GM18517 (cell line): ENCODE measurements around the gene CPB2.

Source experiments
- ATAC-seq: cut with Tn5 transposase; IDR thresholded peaks from one replicate; pipeline ENCODE4 v1.9.1; 2021; ENCODE audit warnings: mild to moderate bottlenecking, moderate library complexity; ENCODE audit not compliant: unreplicated experiment

The CPB2 gene

DNA sequence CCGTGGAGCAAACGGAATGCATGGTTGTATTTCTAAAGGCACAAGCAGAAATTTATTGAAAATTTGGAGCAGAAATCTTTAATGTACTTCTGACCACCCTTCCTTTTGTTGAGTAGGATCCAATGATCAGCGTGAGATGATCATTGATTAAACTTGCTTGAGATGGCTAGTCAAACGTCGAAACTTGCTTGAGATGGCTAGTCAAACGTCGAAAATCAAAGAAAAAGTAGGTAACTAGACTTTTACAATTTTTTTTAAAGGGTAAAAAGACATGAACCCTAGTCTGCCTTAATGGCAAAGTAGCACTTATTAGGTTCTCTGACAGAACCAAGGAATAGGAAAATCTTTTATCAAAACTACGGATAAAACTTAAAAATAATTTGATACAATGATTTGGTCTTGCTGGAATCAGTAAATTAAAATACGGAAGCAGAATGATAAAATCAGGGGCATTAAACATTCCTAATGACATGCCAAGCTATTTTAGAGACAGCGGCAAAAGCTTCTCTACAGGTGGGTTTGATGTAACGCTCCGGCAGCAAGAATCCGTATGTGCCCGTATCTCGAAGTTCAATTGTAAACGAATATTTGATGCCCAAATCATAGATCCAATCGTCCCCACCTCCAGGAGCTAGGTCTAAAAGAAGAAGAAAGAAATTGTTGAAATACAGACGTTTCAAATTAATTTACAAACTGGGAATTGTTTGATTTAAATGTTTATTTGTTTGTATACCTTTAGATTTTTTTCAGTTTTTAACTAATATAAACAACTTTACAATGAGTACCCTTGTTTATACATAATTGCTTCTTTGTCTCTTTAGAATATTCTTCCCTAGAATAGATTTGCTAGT is 51.4 kb downstream of the CPB2 start:
- no peak for ATAC-seq

DNA sequence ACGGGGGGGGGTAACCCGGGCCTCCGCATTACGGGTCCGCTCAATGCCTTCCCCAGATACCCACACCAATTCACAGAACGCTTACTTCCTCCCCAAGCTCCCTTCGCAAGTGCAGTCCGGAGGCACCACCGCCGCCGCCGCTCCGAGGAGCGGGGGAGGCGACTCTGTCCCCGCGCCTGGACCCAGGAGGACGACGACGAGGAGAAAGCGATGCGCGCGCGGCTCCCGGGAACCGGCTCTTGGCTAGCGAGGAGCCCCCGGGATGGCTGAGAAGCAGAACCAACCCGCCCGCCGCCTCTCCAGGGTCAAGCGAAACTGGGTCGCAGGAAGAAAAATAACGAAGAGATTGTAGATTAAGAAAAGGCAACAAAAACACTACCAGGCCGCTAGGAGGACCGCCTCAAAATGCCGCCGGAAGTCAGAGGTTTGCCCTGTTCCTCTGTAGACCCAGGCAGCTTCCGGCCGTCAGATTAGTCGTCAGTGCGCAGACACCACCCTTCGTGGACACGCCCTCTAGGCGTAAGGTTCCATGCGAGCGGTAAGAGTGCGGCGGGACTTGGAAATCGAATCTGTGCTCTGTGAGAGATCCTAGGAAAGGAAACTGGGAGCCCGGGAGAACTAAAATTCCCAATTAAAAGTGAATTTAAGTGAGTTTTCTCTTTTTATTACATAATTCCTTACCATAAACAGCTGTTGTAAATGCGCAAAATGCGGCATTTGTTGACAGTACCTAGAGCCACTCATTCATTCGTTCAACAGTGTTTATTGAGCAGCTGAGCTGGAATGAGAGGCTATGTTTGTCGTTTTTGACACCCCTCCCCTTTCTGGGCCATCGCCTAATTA is 52.3 kb downstream of the CPB2 start, which contains the start of gene ZC3H13:
Gene ZC3H13, minus strand, starts transcription at position 428 of the 843 bp plus-strand sequence. CDS start 7,239 bp downstream, outside the sequence.
- peak; percentile 98 for ATAC-seq

DNA sequence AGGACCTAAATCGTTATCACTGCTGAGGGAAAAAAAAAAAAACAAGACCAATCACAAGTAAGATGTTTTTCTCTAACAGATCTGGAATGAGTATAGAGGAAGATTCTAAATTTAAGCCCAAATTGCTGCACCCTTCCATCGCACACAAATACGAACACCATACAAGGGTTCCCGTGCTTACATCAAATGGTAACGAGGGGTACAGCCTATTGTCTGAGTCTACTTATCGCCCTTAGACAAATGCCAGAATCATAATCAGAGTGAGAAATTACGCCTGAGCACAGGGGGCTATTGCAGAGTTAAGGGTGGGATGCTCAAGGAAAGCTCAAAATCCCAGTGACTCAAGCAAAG is 52.9 kb downstream of the CPB2 start:
- ATAC-seq = peak; percentile 7

DNA sequence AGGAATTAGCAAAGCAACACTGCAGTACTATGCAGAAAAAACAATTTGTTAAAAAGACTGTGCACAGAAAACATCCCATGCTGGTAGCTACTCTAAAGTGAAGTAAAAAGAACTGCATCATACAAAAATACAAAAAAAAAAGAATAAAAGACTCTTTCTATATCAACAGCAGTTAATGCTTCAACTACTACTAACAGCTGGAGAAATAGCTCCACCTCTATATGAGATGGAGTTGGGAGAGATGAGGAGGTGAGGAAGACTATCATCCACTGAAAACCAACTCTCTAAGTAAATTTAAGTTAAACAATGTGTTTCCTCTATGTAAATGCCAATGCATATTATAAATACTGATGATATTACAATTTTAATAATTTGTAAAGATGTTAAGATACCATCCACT is 54.1 kb downstream of the CPB2 start:
- no peak for ATAC-seq

DNA sequence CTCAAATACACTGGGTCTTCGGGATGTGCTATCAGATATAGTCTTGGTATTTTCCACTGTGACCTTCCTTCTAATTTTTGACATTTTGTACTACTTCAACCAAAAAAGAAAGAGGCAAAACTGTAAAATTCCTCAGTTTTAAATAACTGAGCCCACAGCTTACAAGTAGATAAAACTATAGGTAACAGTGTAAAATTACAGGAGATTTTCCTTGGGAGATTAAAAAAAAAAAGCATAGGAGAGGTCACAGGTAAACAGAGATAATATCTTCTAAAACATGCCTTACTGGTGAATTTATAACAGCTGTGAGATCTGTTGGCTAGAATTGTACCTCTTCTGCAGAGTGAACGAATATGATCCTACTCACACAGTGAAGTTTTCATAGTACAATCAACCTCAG is 59.4 kb downstream of the CPB2 start:
- no peak for ATAC-seq

DNA sequence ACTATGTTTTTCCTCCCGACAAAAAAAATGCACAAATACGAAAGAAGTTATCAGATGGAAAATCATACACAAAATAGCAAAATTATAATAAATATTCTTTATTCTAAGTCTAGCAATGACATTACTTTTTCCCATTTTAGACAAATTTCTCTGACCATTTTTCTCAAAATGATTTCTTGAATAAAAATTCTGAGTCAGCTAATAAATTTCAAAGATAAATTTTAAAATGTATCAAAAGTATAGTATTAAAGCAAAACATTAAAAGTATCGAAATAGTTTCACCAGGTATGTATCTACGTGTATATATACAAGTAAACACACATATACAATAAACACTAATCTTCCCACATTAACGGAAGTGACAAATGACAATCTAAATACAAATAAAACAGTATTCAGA is 61.2 kb downstream of the CPB2 start:
- ATAC-seq = no peak

DNA sequence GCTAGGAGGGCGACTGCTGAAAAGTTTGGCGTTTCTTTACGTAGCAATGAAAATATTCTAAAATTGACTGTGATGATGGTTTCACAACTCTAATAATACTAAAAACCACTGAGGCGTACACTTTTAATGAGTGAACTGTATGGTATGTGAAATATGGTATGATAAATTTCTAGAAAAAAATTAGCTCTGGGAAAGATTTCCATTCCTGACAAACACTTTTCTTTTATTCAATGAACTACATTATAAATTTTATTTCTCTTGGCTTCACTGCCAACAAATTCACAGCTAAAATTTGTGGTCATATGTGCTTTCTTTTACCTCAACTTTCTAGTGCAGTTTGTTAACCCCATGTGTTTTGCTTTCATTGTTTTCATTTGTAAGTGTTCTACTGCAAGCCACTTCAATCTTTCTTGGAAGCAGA is 63.4 kb downstream of the CPB2 start:
- no peak for ATAC-seq

DNA sequence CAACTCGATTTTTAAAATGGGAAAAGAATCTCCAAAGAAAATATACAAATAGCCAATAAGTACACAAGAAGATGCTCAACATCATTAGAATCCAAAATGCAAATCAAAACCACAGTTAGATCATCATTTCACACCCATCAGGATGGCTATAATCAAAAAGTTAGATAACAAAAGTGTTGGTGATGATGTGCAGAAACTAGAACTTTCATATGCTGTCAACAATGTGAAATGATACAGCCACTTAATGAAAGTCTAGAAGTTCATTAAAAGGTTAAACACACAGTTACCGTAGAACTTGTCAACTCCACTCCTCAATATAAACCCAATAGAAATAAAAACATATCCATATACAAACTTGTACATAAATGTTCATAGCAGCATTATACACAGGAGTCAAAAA is 64.1 kb downstream of the CPB2 start:
- no peak for ATAC-seq

DNA sequence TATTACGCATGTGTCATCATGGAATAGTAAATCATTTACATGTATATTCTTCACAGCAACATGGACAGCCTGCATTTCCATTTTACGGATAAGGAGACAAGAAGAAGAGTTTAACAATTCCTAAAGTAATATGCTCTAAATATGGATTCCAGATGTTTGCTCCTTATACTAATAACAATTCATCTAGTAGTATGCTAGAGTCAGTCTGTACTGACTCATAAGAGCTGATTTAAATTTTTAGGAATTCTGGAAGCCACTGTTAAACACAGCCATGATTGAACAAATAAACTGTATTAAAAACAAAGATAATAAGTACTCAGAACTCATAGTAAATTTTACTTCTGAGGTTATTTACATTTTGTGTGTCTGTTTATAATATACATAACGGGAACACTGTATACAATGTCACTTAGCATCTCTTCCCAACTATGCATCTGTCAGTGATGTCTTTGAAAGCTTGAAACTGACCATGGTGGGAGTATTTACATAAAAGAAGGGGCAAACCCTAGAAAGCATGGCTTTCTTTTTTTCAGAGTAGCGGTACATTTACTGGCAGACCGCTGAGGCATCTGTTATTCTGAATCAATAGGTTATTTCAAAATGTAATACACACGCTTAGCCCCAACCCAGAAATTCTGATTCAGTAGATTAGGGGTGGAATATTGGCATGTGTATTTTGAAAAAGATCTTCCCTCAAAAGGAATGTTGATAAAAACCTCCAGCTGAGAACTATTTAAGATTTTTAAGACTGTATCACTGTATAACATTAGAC is 65.2 kb downstream of the CPB2 start:
- no peak for ATAC-seq

DNA sequence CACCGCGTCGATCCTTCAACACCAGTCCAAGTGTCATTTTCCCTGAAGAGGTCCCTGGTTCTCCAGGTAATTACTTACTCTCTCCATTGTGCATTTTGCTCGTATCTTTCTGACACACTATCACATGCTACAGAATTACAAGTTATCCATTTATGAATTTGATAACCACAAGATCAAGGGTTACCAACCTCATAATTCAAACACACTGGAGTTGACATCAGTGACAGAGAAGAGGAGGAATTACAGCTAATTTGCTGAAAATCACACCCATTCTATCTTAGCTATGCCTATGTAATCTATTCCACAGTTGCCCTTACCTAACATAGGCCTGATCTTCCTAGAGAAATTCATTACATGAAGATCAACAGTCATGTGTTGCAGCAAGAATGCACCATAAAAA is 66.5 kb downstream of the CPB2 start:
- no peak for ATAC-seq

DNA sequence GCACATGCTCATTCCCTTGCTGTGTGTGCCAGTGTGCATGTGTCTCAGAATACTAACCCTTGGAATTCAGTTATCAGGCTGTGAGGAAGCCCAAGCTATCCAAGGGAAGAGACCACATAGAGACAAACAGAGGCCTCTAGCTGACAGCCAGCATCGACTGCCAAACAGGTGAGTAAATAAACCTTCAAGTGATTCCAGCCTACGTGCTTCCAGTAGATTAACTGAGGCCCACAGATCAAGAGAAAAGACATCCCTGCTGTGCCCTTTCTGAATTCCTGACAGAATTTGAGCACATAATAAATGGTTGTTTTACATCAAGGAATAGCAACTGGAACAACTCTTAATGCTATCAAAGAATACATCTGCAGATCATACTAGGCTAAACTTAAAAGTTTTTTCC is 69.8 kb downstream of the CPB2 start:
- no peak for ATAC-seq

DNA sequence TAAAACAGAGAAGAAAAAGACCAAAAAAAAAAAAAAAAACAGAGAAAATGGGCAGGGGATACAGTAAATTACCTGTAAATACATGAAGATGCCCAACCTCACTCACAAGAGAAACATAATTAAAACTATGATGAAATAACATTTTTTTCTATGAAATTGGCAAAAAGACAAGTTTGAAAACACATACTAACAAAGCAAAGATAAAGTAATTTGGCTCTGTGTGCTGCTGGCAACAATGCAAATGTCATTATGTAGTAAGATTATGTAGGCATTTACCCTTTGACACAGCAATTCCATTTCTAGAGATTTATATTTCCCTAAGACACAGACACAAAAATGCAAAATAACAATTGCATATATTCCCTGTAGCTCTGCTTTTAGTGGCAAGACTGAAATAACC is 72.5 kb downstream of the CPB2 start:
- ATAC-seq = no peak

DNA sequence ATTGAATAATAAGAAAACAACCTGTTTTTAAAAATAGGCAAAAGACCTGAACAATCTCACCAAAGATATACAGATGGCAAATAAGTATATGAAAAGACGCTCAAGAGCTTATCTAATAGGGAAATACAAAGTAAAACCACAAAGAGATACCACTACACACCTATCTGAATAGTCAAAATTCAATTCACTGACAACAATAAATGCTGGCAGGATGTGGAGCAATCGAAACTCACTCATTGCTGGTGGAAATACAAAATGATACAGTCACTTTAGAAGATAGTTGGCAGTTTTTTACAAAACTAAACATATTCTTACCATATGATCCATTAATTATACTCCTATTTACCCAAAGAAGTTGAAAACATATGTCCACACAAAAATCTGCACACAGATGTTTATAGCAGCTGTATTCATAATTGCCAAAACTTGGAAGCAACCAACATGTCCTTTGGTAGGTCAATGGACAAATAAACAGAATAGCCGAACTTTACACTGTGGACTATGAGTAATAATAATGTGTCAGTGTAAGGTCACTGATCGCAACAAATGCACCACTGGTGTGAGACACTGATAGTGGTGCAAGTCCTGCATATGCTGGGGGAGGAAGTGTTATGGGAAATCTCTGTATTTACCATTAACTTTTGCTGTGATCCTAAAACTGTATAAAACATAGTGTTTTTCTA is 73.1 kb downstream of the CPB2 start:
- no peak for ATAC-seq

DNA sequence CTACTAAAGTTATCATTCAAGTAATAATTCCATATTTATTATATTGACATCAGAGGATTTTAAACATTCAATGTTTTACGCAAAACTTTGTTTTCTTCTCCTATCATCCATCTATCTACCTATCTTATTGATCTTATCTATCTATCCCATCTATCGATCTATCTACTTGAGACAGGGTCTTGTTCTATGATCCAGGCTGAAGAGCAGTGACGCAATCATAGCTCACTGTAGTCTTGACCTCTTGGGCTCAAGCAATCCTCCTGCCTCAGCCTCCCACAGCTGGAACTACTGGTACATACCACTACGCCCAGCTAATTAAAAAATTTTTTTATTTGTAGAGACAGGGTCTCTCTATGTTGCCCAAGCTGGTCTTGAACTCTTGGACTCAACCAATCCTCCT is 79.7 kb downstream of the CPB2 start:
- ATAC-seq = no peak

DNA sequence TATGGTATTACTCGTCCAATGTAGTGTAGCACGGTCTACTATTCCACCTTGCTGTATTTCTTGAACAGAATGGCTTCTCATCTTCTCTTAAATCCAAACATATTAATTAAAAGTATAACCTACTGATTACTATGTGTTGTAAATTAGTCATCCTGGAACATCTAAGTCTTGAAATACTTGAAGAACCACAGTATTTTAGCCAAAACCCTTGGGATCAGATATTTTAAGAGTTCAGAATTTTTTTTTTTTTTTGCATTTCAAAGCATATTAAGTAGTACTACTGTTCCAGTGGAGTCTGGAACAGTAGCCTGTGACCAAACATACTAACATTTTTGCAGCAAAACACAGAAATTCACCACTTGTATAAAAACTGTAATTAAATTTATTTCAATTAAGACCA is 82.4 kb downstream of the CPB2 start:
- ATAC-seq = no peak

DNA sequence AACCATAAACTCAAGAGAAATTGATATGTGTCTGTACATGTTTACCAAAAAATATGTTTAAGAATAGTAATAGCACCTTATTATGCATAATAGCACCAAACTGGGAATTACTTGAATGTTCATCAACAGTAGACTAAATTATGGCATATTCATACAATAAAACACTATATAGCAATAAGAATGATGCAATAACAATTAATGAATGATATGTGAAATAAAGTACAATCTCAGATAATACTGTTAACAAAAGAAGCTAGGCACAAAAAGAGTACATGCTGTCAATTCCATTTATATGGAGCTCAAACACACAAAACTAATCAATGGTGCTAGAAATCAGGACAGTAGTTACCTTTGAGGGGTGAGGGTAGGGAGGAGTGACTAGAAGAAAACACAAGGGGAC is 88.6 kb downstream of the CPB2 start:
- no peak for ATAC-seq

DNA sequence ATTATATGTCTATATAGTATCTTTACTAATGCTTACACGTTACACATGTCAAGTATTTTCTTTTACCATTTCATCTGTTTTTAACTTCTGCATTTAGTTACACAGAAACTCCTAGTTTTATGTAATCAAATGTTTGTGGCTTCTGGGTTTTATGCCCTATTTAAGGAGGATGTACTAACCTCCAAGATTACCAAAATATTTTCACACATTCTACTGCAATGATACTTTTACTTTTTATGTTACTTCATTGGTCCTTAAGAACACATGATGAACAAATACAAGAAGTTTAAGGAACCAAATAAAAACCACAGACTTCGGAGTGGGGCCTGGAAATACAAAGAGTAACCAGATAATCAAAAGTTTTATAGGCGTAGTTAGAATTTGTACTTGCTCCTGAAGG is 89.5 kb downstream of the CPB2 start:
- no peak for ATAC-seq

DNA sequence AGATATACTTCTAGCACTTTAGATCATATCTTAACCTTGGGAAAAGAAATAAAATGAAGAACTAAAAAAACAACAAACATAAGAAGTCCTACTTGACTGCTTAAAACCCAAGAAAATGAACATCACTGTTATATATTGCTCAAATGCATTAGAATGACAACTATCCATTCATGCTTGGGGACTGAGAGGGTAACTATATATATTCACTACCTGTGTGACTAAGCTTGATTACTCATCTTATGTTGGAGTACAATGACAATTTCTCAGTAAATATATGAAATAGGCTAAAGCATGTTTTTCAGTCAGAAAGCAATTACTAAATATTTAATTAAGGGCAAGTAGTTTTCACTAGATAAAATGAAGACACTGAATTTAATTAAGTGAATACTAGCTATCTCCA is 92.4 kb downstream of the CPB2 start:
- no peak for ATAC-seq

DNA sequence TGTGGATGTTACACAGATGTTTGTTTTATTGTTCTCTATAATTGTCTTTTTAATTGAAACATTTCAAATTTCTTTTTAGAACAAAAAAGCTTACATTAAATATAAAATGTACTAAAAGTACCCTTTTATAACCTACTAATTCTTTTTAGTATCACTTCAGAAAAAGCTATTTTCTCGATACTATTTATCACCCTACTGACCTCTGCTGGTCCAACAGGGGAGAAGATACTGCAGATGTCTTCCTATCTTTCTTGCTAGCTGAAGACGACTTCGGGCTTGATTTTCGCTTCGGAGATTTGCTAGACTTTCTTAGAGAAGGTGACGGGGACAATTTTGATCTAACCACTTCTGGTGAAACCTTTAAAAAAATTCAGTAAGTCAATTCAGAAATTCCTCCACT is 94.7 kb downstream of the CPB2 start:
- ATAC-seq = no peak

DNA sequence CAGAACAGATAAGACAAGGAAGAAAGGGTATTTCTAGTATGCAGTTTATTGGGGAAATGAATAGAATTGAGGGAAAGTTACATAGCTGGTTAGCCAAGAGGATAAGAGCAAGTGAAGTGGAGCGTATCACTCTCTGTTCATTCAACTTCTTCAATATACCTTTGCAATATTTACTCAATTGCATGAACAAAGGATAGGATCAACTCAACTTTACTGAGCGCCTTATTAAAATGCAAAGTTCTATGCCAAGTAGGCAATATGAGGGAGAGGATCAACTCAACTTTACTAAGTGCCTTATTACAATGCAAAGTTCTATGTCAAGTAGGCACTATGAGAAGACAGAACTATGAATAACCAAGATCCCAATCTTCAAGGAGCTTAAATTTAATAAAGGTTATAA is 96.2 kb downstream of the CPB2 start:
- ATAC-seq = no peak
